ENCODE data around the gene GAN.

DNA sequence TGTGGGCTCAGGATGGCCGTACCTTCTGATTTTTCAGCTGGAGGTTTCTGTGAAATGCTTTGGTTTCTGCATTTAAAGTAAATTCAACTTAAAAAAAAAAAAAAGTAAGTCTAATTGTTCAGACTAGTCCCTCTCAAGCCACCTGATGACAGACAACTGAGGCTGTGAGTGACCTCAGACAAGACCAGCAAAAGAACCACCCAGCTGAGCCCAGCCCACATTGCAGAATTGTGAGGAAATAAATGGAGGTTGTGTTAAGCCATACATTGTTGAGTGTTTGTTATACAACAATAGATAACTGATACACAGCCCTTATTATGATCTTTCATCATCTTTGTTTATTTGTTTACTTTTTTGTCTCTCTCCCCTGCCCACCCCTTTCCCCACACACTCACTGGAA is 85.1 kb downstream of the GAN start:
- no peak for TF ChIP-seq EZH2 (IDR thresholded peaks at IDR 0.05; ENCODE audit: insufficient read depth, poor library complexity, severe bottlenecking)
- TF ChIP-seq EZH2phosphoT487 (IDR thresholded peaks at IDR 0.05; ENCODE audit: insufficient read depth, low read depth): no peak

Data from GM23248 (cell line).